GM06990 (cell line): ENCODE results near the gene LMAN1L.

Experiments
- DNase-seq: peaks from one replicate; pipeline ENCODE4 v3.0.0-alpha.2; 2011; ENCODE audit not compliant: insufficient read length; ENCODE audit errors: extremely low read depth
- H3K27me3 ChIP-seq: replicated peaks from 2 replicates; pipeline ENCODE4 v1.6.0; 2011; ENCODE audit warnings: low read length; ENCODE audit not compliant: control insufficient read depth, insufficient read depth
- H3K36me3 ChIP-seq: 2 replicates; pipeline ENCODE4 v1.5.1; 2011; ENCODE audit warnings: low read length; ENCODE audit not compliant: control insufficient read depth, insufficient read depth
- H3K4me3 ChIP-seq: replicated peaks from 2 replicates; pipeline ENCODE4 v1.5.1; 2011; ENCODE audit warnings: low read depth, mild to moderate bottlenecking, control low read depth, low read length
- CTCF ChIP-seq: IDR thresholded peaks from 2 replicates; pipeline ENCODE4 v1.5.1; 2011; ENCODE audit warnings: low read length, control low read depth, mild to moderate bottlenecking, inconsistent platforms; ENCODE audit not compliant: insufficient read depth, poor library complexity, severe bottlenecking

Gene LMAN1L

GRCh38 chr15:74864296-74864695 lies 51.7 kb downstream of the LMAN1L start:
- no peak for DNase-seq
- Histone ChIP-seq H3K4me3 (no peak overlapping the region), H3K27me3 (no peaks in the 10 kb centered on the region), H3K36me3 (peaks cover 9% of the 10 kb centered on the region)
- TF ChIP-seq CTCF = no peak

GRCh38 chr15:74865316-74865715 lies 52.7 kb downstream of the LMAN1L start:
- Histone ChIP-seq H3K4me3 (no peak overlapping the region), H3K27me3 (no peaks in the 10 kb centered on the region), H3K36me3 (peaks cover 9% of the 10 kb centered on the region)
- TF ChIP-seq CTCF = no peak
- no peak for DNase-seq

DNA sequence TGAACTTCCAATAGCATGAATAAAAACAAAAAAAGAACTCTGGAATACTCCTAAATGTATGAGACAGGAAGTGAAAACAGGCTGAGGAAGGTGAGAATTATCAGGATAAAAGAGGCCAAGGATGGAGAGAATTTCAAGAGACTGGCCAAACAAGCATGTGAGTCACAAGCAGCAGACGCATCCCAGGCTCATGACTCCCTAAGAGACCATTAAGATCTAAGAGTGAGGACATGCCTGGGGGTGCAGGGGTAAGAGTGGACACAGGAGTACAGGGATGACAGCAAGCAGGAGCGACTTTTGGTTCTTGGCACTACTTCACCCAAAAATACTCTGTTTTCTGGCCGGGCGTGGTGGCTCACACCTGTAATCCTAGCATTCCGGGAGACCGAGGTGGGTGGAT lies 53.5 kb downstream of the LMAN1L start:
- H3K27me3 ChIP-seq = no peaks in the 10 kb centered on the region
- DNase-seq = no peak
- no peak for TF ChIP-seq CTCF
- H3K4me3 ChIP-seq = no peak overlapping the region
- H3K36me3 ChIP-seq = peaks cover 9% of the 10 kb centered on the region

- H3K4me3 ChIP-seq = no peak overlapping the region
- H3K36me3 ChIP-seq = peaks cover 9% of the 10 kb centered on the region
- TF ChIP-seq CTCF = no peak
- no peak for DNase-seq
- H3K27me3 ChIP-seq = no peaks in the 10 kb centered on the region
Measured at GRCh38 chr15:74867466-74868038, 54.9 kb downstream of the LMAN1L start.

GRCh38 chr15:74868059-74868458 lies 55.4 kb downstream of the LMAN1L start:
- TF ChIP-seq CTCF = no peak
- DNase-seq = no peak
- peaks cover 9% of the 10 kb centered on the region for H3K36me3 ChIP-seq
- H3K27me3 ChIP-seq = no peaks in the 10 kb centered on the region
- no peak overlapping the region for H3K4me3 ChIP-seq

DNA sequence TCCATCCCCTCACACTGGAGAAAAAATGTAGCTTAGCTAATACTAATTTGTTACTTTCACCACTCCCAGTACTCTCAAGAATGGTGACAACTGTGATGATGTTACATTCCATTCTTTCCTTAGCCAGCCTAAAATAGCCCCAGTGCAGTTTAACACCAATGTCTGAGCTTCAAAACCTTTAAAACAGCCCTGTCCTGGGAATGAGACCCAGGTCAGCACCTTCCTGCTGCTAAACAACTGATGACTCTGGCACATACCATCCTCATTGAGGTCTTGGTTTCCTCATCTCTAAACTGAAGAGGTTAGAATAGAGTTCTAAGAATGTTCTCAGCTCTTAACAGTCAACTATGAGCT lies 56.7 kb downstream of the LMAN1L start:
- H3K36me3 ChIP-seq = peaks cover 8% of the 10 kb centered on the region
- no peaks in the 10 kb centered on the region for H3K27me3 ChIP-seq
- no peak for DNase-seq
- peak overlapping the region; percentile 55 for H3K4me3 ChIP-seq
- TF ChIP-seq CTCF = no peak
